DOHH2 (cell line): ENCODE data around the gene INSM2.

Source experiments
- H3F3A ChIP-seq: fragments of 200-600 bp; sonication (generic), shearing (Covaris generic); 2 replicates; pipeline ENCODE4 v1.6.0; 2016; ENCODE audit warnings: antibody characterized with exemption, mild to moderate bottlenecking; ENCODE audit not compliant: control insufficient read depth, insufficient read depth
- H3K27ac ChIP-seq: fragments of 200-600 bp; sonication (generic); 2 replicates; pipeline ENCODE4 v1.5.1; 2014; ENCODE audit warnings: low read depth, mild to moderate bottlenecking, low read length, moderate library complexity
- H3K27me3 ChIP-seq: fragments of 200-600 bp; sonication (generic); 2 replicates; pipeline ENCODE4 v1.6.1; 2014; ENCODE audit warnings: mild to moderate bottlenecking, low read length, mixed read lengths; ENCODE audit not compliant: control insufficient read depth
- H3K36me3 ChIP-seq: fragments of 200-600 bp; sonication (generic); 2 replicates; pipeline ENCODE4 v1.6.1; 2014; ENCODE audit warnings: mild to moderate bottlenecking, low read length, moderate library complexity, mixed read lengths; ENCODE audit not compliant: control insufficient read depth
- H3K4me1 ChIP-seq: fragments of 200-600 bp; sonication (generic); 2 replicates; pipeline ENCODE4 v1.6.1; 2014; ENCODE audit warnings: mild to moderate bottlenecking, low read length, mixed read lengths; ENCODE audit not compliant: control insufficient read depth
- H3K4me2 ChIP-seq: fragments of 200-600 bp; sonication (generic); 2 replicates; pipeline ENCODE4 v1.6.0; 2014; ENCODE audit warnings: mild to moderate bottlenecking, low read length, moderate library complexity
- H3K4me3 ChIP-seq: fragments of 200-600 bp; sonication (generic); 2 replicates; pipeline ENCODE4 v1.5.1; 2014; ENCODE audit warnings: mild to moderate bottlenecking, low read length, mixed read lengths
- H3K79me2 ChIP-seq: fragments of 200-600 bp; sonication (generic); 2 replicates; pipeline ENCODE4 v1.6.1; 2014; ENCODE audit warnings: mild to moderate bottlenecking, low read length, mixed read lengths; ENCODE audit not compliant: control insufficient read depth
- H3K9me2 ChIP-seq: fragments of 200-600 bp; sonication (generic); replicated peaks from 2 replicates; pipeline ENCODE4 v1.6.1; 2014; ENCODE audit warnings: mild to moderate bottlenecking, low read length, mixed read lengths; ENCODE audit not compliant: control insufficient read depth
- H3K9me3 ChIP-seq: fragments of 200-600 bp; sonication (generic); 2 replicates; pipeline ENCODE4 v1.6.1; 2014; ENCODE audit warnings: antibody characterized with exemption, low read length, mixed read lengths; ENCODE audit not compliant: control insufficient read depth, insufficient read depth
- H4K20me1 ChIP-seq: fragments of 200-600 bp; sonication (generic); 2 replicates; pipeline ENCODE4 v1.6.0; 2014; ENCODE audit warnings: low read depth, mild to moderate bottlenecking, antibody characterized with exemption, low read length, moderate library complexity; ENCODE audit not compliant: control insufficient read depth, insufficient read depth
- EZH2phosphoT487 ChIP-seq: fragments of 200-600 bp; sonication (generic); IDR thresholded peaks from 2 replicates; pipeline ENCODE4 v1.6.1; 2017; ENCODE audit warnings: borderline replicate concordance, mild to moderate bottlenecking, antibody characterized with exemption, low read length, moderate library complexity, mixed read lengths
- TF ChIP-seq, protein P1 (sequence below): fragments of 200-600 bp; sonication (generic); IDR thresholded peaks from one replicate; pipeline ENCODE4 v1.5.1; 2014; ENCODE audit warnings: antibody characterized with exemption, mild to moderate bottlenecking, low read depth, low read length; ENCODE audit not compliant: poor library complexity, severe bottlenecking

INSM2 gene

DNA sequence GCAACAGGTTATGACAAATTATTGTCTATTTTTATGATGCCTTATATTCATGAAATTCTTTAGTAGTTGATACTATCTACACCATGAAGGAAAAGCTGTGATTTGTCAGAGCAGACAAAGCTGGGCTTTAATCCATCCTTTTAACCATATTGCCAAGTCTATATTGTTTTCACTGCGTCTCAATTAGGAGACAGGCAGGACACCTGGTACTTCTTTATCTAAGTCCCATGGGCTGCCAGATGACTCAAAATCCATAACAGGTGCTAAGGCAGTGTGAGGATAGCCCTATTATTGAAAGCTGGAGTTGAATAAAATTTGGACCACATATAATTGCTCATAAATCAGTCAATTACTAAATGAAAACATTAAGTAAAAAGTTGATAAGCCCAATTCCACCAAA lies 22.6 kb downstream of the INSM2 start:
- no peak overlapping the region for H3K27ac ChIP-seq
- H3K36me3 ChIP-seq, result no peaks in the 10 kb centered on the region
- H3K9me3 ChIP-seq, result no peaks in the 10 kb centered on the region
- no peaks in the 10 kb centered on the region for H3K79me2 ChIP-seq
- TF ChIP-seq EZH2phosphoT487, result no peak
- TF ChIP-seq, protein P1, sequence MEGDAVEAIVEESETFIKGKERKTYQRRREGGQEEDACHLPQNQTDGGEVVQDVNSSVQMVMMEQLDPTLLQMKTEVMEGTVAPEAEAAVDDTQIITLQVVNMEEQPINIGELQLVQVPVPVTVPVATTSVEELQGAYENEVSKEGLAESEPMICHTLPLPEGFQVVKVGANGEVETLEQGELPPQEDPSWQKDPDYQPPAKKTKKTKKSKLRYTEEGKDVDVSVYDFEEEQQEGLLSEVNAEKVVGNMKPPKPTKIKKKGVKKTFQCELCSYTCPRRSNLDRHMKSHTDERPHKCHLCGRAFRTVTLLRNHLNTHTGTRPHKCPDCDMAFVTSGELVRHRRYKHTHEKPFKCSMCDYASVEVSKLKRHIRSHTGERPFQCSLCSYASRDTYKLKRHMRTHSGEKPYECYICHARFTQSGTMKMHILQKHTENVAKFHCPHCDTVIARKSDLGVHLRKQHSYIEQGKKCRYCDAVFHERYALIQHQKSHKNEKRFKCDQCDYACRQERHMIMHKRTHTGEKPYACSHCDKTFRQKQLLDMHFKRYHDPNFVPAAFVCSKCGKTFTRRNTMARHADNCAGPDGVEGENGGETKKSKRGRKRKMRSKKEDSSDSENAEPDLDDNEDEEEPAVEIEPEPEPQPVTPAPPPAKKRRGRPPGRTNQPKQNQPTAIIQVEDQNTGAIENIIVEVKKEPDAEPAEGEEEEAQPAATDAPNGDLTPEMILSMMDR, result no peak
- H3K4me1 ChIP-seq, result no peaks in the 10 kb centered on the region
- H3F3A ChIP-seq, result no peaks in the 10 kb centered on the region
- no peak overlapping the region for H3K4me3 ChIP-seq
- H3K27me3 ChIP-seq, result no peaks in the 10 kb centered on the region
- H3K4me2 ChIP-seq, result no peak overlapping the region
- no peaks in the 10 kb centered on the region for H4K20me1 ChIP-seq
- H3K9me2 ChIP-seq, result no peaks in the 10 kb centered on the region

DNA sequence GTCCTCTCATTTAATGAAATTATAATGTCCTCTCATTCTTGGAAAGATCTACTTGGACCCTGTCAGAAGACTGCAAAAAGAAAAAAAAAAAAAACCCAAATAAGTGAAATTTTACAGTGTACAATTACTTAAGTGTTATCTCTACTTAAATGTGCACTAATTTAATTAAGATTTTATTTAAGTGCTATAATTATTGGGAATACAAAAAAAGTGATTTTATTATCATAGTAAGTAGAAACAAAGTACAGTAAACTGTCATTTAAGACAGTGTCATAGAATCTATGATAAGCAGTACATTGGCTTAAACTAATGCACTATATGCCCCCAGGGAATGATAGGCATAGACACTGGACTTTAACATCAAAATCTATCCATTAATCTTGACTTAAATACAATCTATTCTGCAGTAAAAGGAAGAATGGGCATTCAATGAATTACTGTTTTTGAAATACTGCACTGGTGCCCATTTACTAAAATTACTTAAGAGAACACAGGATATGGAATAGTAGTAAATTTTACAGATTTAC lies 23.3 kb downstream of the INSM2 start:
- Histone ChIP-seq H3K79me2 (no peaks in the 10 kb centered on the region), H3K4me2 (no peak overlapping the region), H3F3A (no peaks in the 10 kb centered on the region), H3K9me2 (no peaks in the 10 kb centered on the region), H3K4me1 (no peaks in the 10 kb centered on the region), H4K20me1 (no peaks in the 10 kb centered on the region), H3K9me3 (no peaks in the 10 kb centered on the region), H3K36me3 (no peaks in the 10 kb centered on the region), H3K27ac (no peak overlapping the region), H3K27me3 (no peaks in the 10 kb centered on the region), H3K4me3 (no peak overlapping the region)
- TF ChIP-seq, protein P1, result no peak
- no peak for TF ChIP-seq EZH2phosphoT487

DNA sequence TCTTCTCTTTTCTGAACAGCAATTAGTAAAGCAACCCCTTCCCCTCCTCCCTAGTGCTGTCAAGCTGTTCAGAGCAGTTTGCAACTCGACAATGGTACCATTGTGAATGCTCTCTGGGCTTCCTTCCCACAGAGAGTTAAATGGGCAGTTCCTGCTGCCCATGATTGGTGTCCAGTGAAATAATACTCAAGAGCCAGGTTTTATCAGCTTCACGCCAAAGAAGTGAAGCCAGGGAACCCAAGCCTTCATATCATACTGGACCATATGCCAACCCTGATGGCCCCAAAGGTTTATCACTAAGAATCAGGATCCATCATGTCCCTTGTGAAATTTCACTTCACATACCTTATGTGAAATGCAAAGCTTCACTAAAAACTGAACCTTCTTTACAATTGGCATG lies 24.7 kb downstream of the INSM2 start:
- Histone ChIP-seq H3K9me2 (no peaks in the 10 kb centered on the region), H3K27ac (no peak overlapping the region), H3F3A (no peaks in the 10 kb centered on the region), H3K79me2 (no peaks in the 10 kb centered on the region), H3K4me1 (no peaks in the 10 kb centered on the region), H4K20me1 (no peaks in the 10 kb centered on the region), H3K36me3 (no peaks in the 10 kb centered on the region), H3K4me3 (no peak overlapping the region), H3K4me2 (no peak overlapping the region), H3K27me3 (no peaks in the 10 kb centered on the region), H3K9me3 (no peaks in the 10 kb centered on the region)
- TF ChIP-seq, protein P1, result no peak
- TF ChIP-seq EZH2phosphoT487, result no peak
